ENCODE measurements around the gene RGS10. TPM values are rescaled to one million over a fixed set of nuclear protein-coding genes. Genes with fewer than 3 reads are reported as not detected.

Gene RGS10
- total and polyA plus RNA-seq, 9 of the 15 experiments (the other 6 are each of a cell fraction or from before 2014, with no cell fraction given), result 31.9 to 123 (median 62.1) TPM

DNA sequence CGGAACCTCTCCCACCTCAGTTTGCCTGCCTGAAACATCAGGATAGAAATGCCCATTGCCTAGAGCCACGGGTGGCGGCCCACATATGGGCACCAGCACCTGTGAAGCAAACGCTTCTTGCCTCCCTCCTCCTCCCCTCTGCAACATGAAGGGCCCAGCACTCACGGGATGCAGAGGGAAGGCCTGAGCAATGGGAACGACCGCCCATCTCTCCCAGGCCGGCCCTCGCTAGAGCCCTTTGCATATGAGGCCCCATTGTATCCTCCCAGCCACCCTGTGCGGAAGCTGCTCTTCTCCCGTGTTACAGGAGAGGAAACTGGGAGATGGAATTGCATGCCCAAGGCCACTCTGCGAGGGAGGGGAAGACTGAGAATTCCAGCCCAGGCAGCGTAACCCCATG, 88.2 kb downstream of the RGS10 start:
- CTCF ChIA-PET (ENCODE audit: low intra/inter-chr PET ratio), result no interaction called here
- Histone ChIP-seq H3K9ac (ENCODE audit: insufficient read depth in 1 of 2, low read depth in 2 of 2, low read length in 2 of 2) (no peak overlapping the region), H4K20me1 (replicated peaks; ENCODE audit: control insufficient read depth, insufficient read depth, low read length) (no peaks in the 10 kb centered on the region), H3K27me3 (ENCODE audit: control insufficient read depth in 2 of 2, insufficient read depth in 2 of 2, low read length in 2 of 2) (peaks cover 0 to 47% of the 10 kb centered on the region in 2 experiments; a peak in 3 of 5 replicates), H3K4me3 (no peak overlapping the region), H3K36me3 (ENCODE audit: control insufficient read depth, insufficient read depth, low read length) (no peaks in the 10 kb centered on the region), H2AFZ (ENCODE audit: low read depth, low read length) (no peak overlapping the region), H3K79me2 (ENCODE audit: control insufficient read depth, insufficient read depth, low read length) (no peaks in the 10 kb centered on the region), H3K4me2 (ENCODE audit: insufficient read depth, low read length) (no peak overlapping the region), H3K27ac (ENCODE audit: extremely low read depth, low read depth, low read length) (no peak overlapping the region), H3K9me1 (ENCODE audit: control insufficient read depth, insufficient read depth, low read length) (no peaks in the 10 kb centered on the region), H3K9me3 (replicated peaks; ENCODE audit: control insufficient read depth, insufficient read depth, low read depth, low read length) (no peaks in the 10 kb centered on the region), H3K4me1 (replicated peaks in 1 of 2; ENCODE audit: control insufficient read depth in 2 of 2, insufficient read depth in 2 of 2, low read length in 2 of 2) (peaks cover 0 to 8% of the 10 kb centered on the region in 2 experiments; a peak in 2 of 5 replicates)
- intact Hi-C loops (cut with micrococcal nuclease) (no loop called here), in situ Hi-C loops (cut with MboI) (no loop called here)
- no peak for ATAC-seq
- FAIRE-seq, result no peak
- no peak for TF ChIP-seq ELF4 (CRISPR knock-in tag; IDR thresholded peaks at IDR 0.05)
- no peak for TF ChIP-seq ZFP30 (CRISPR knock-in tag; IDR thresholded peaks at IDR 0.05; ENCODE audit: borderline replicate concordance)
- no peak for DNase-seq (ENCODE audit: extremely low read depth in 1 of 4, low spot score in 3 of 4)
- WGBS (ENCODE audit: insufficient coverage, low coverage, missing lambda C conversion rate), result 33% methylated on average over 8 of the region's 13 CpGs
- POLR2A ChIA-PET, result interaction anchor here (0.5 kb wide), 1 partner anchor 234 kb away, joined by 4 read pairs; no protein-coding TSS in a partner anchor
- BruUV-seq (replicated peaks), result no TSS peak

DNA sequence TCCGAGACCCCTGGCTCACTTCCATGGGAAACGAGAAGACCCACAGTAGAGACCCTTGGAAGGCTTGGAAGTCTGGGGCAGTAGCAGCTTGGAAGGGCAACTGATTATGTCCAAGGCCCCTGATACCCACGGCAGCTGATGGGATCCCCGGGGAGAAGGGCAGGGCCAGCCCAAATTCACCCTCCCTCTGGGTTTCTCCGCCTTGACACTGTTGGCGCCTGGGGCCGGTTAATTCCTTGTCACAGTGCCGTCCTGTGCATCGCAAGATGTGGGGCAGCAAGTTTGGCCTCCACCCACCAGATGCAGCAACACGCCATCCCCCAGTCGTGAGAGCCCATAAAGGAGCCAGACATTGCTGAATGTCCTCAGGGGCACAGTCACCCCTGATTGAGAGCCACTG, 89.2 kb downstream of the RGS10 start:
- no peak for ATAC-seq
- BruUV-seq (replicated peaks), result no TSS peak
- ChIA-PET CTCF (ENCODE audit: low intra/inter-chr PET ratio) (no interaction called here), POLR2A (interaction anchor here (0.6 kb wide), 1 partner anchor 144 kb away, joined by 3 read pairs; no protein-coding TSS in a partner anchor)
- in situ Hi-C loops (cut with MboI) (no loop called here), intact Hi-C loops (cut with micrococcal nuclease) (no loop called here)
- no peaks in the 10 kb centered on the region for H4K20me1 ChIP-seq (replicated peaks; ENCODE audit: control insufficient read depth, insufficient read depth, low read length)
- H3K9ac ChIP-seq (ENCODE audit: insufficient read depth in 1 of 2, low read depth in 2 of 2, low read length in 2 of 2), result no peak overlapping the region
- DNase-seq (ENCODE audit: extremely low read depth in 1 of 4, low spot score in 3 of 4), result no peak
- H3K9me3 ChIP-seq (replicated peaks; ENCODE audit: control insufficient read depth, insufficient read depth, low read depth, low read length), result no peaks in the 10 kb centered on the region
- no peaks in the 10 kb centered on the region for H3K36me3 ChIP-seq (ENCODE audit: control insufficient read depth, insufficient read depth, low read length)
- H3K4me1 ChIP-seq (replicated peaks in 1 of 2; ENCODE audit: control insufficient read depth in 2 of 2, insufficient read depth in 2 of 2, low read length in 2 of 2), result peaks cover 0 to 6% of the 10 kb centered on the region in 2 experiments; a peak in 2 of 5 replicates
- 20% methylated on average over 7 of the region's 11 CpGs for WGBS (ENCODE audit: insufficient coverage, low coverage, missing lambda C conversion rate)
- no peaks in the 10 kb centered on the region for H3K9me1 ChIP-seq (ENCODE audit: control insufficient read depth, insufficient read depth, low read length)
- peaks cover 0 to 51% of the 10 kb centered on the region in 2 experiments; a peak in 4 of 5 replicates for H3K27me3 ChIP-seq (ENCODE audit: control insufficient read depth in 2 of 2, insufficient read depth in 2 of 2, low read length in 2 of 2)
- no peak overlapping the region for H3K27ac ChIP-seq (ENCODE audit: extremely low read depth, low read depth, low read length)
- H3K79me2 ChIP-seq (ENCODE audit: control insufficient read depth, insufficient read depth, low read length), result no peaks in the 10 kb centered on the region
- H3K4me3 ChIP-seq, result no peak overlapping the region
- H2AFZ ChIP-seq (ENCODE audit: low read depth, low read length), result no peak overlapping the region
- no peak overlapping the region for H3K4me2 ChIP-seq (ENCODE audit: insufficient read depth, low read length)
- FAIRE-seq, result no peak
- TF ChIP-seq, protein P1, sequence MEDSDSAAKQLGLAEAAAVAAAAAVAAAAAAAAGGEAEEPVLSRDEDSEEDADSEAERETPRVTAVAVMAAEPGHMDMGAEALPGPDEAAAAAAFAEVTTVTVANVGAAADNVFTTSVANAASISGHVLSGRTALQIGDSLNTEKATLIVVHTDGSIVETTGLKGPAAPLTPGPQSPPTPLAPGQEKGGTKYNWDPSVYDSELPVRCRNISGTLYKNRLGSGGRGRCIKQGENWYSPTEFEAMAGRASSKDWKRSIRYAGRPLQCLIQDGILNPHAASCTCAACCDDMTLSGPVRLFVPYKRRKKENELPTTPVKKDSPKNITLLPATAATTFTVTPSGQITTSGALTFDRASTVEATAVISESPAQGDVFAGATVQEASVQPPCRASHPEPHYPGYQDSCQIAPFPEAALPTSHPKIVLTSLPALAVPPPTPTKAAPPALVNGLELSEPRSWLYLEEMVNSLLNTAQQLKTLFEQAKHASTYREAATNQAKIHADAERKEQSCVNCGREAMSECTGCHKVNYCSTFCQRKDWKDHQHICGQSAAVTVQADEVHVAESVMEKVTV (CRISPR knock-in tag; IDR thresholded peaks at IDR 0.05), result no peak
- TF ChIP-seq ILK (tag; IDR thresholded peaks at IDR 0.05; ENCODE audit: borderline replicate concordance, low read depth), result no peak
- no peak for TF ChIP-seq ZNF217 (CRISPR knock-in tag; IDR thresholded peaks at IDR 0.05)
- TF ChIP-seq, protein P2, sequence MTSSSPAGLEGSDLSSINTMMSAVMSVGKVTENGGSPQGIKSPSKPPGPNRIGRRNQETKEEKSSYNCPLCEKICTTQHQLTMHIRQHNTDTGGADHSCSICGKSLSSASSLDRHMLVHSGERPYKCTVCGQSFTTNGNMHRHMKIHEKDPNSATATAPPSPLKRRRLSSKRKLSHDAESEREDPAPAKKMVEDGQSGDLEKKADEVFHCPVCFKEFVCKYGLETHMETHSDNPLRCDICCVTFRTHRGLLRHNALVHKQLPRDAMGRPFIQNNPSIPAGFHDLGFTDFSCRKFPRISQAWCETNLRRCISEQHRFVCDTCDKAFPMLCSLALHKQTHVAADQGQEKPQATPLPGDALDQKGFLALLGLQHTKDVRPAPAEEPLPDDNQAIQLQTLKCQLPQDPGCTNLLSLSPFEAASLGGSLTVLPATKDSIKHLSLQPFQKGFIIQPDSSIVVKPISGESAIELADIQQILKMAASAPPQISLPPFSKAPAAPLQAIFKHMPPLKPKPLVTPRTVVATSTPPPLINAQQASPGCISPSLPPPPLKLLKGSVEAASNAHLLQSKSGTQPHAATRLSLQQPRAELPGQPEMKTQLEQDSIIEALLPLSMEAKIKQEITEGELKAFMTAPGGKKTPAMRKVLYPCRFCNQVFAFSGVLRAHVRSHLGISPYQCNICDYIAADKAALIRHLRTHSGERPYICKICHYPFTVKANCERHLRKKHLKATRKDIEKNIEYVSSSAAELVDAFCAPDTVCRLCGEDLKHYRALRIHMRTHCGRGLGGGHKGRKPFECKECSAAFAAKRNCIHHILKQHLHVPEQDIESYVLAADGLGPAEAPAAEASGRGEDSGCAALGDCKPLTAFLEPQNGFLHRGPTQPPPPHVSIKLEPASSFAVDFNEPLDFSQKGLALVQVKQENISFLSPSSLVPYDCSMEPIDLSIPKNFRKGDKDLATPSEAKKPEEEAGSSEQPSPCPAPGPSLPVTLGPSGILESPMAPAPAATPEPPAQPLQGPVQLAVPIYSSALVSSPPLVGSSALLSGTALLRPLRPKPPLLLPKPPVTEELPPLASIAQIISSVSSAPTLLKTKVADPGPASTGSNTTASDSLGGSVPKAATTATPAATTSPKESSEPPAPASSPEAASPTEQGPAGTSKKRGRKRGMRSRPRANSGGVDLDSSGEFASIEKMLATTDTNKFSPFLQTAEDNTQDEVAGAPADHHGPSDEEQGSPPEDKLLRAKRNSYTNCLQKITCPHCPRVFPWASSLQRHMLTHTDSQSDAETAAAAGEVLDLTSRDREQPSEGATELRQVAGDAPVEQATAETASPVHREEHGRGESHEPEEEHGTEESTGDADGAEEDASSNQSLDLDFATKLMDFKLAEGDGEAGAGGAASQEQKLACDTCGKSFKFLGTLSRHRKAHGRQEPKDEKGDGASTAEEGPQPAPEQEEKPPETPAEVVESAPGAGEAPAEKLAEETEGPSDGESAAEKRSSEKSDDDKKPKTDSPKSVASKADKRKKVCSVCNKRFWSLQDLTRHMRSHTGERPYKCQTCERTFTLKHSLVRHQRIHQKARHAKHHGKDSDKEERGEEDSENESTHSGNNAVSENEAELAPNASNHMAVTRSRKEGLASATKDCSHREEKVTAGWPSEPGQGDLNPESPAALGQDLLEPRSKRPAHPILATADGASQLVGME (CRISPR knock-in tag; IDR thresholded peaks at IDR 0.05), result no peak
- no peak for TF ChIP-seq MTA1 (IDR thresholded peaks at IDR 0.05; ENCODE audit: borderline replicate concordance)
